Muscle layer of colon (tissue), 2 donors: ENCODE data around the gene GFI1.
A peak's percentile ranks its signal among the peaks of the same experiment; 100 is the strongest.

Experiments
- H3K27ac ChIP-seq: one replicate; pipeline ENCODE4 v1.7.0; 2013; ENCODE audit warnings: low read depth, mild to moderate bottlenecking, low read length, moderate library complexity
- H3K27me3 ChIP-seq, 2 donors: one replicate each; pipeline ENCODE4 v1.7.0; 2013; ENCODE audit warnings: low read length in 2 of 2, mild to moderate bottlenecking in 2 of 2; ENCODE audit not compliant: insufficient read depth in 2 of 2, control insufficient read depth in 1 of 2
- H3K36me3 ChIP-seq: one replicate; pipeline ENCODE4 v1.7.0; 2013; ENCODE audit warnings: mild to moderate bottlenecking, low read length; ENCODE audit not compliant: insufficient read depth
- H3K4me1 ChIP-seq: one replicate; pipeline ENCODE4 v1.7.0; 2013; ENCODE audit warnings: mild to moderate bottlenecking, low read length; ENCODE audit not compliant: insufficient read depth
- H3K4me3 ChIP-seq, 2 donors: one replicate each; pipeline ENCODE4 v1.7.0; 2013; ENCODE audit warnings: low read length in 2 of 2, low read depth in 1 of 2, mild to moderate bottlenecking in 1 of 2, moderate library complexity in 1 of 2
- H3K9ac ChIP-seq: one replicate; pipeline ENCODE4 v1.7.0; 2013; ENCODE audit warnings: low read length
- H3K9me3 ChIP-seq: one replicate; pipeline ENCODE4 v1.7.0; 2013; ENCODE audit warnings: mild to moderate bottlenecking, low read length
- donor health status: abdominal sarcoma.
- donor health status: Adenocarcinoma of cecum.

The GFI1 gene

GRCh38 chr1:92504291-92505014 is 17.7 kb upstream of the GFI1 start:
- no peak overlapping the region for H3K9ac ChIP-seq
- no peak overlapping the region for H3K4me3 ChIP-seq
- H3K27ac ChIP-seq, result no peak overlapping the region
- no peaks in the 10 kb centered on the region for H3K4me1 ChIP-seq
- peaks cover 5% of the 10 kb centered on the region for H3K9me3 ChIP-seq
- H3K36me3 ChIP-seq, result no peaks in the 10 kb centered on the region
- H3K27me3 ChIP-seq, result no peaks in the 10 kb centered on the region

- Histone ChIP-seq H3K4me3 (no peak overlapping the region), H3K27me3 (no peaks in the 10 kb centered on the region), H3K9me3 (peaks cover 5% of the 10 kb centered on the region), H3K9ac (no peak overlapping the region), H3K27ac (no peak overlapping the region), H3K36me3 (no peaks in the 10 kb centered on the region), H3K4me1 (no peaks in the 10 kb centered on the region)
Observed at GRCh38 chr1:92503926-92504285, 17.2 kb upstream of the GFI1 start.

- H3K9me3 ChIP-seq, result peaks cover 5% of the 10 kb centered on the region
- no peak overlapping the region for H3K9ac ChIP-seq
Observed at GRCh38 chr1:92503043-92503925, 16.6 kb upstream of the GFI1 start.

GRCh38 chr1:92502247-92502646 is 15.5 kb upstream of the GFI1 start:
- H3K4me1 ChIP-seq, result no peaks in the 10 kb centered on the region
- H3K9me3 ChIP-seq, result peaks cover 5% of the 10 kb centered on the region
- no peak overlapping the region for H3K27ac ChIP-seq
- H3K27me3 ChIP-seq, result no peaks in the 10 kb centered on the region
- H3K9ac ChIP-seq, result no peak overlapping the region
- no peaks in the 10 kb centered on the region for H3K36me3 ChIP-seq
- no peak overlapping the region for H3K4me3 ChIP-seq

More at GRCh38 chr1:92503043-92503925, 16.6 kb upstream of the GFI1 start:
- no peaks in the 10 kb centered on the region for H3K27me3 ChIP-seq
- H3K27ac ChIP-seq, result no peak overlapping the region
- H3K4me1 ChIP-seq, result no peaks in the 10 kb centered on the region
- H3K4me3 ChIP-seq, result no peak overlapping the region
- H3K36me3 ChIP-seq, result no peaks in the 10 kb centered on the region

GRCh38 chr1:92500552-92500951 is 13.8 kb upstream of the GFI1 start:
- Histone ChIP-seq H3K36me3 (no peaks in the 10 kb centered on the region), H3K27me3 (no peaks in the 10 kb centered on the region), H3K4me1 (no peaks in the 10 kb centered on the region), H3K4me3 (no peak overlapping the region), H3K27ac (no peak overlapping the region), H3K9ac (no peak overlapping the region), H3K9me3 (no peaks in the 10 kb centered on the region)

GRCh38 chr1:92495392-92496063 is 8.8 kb upstream of the GFI1 start:
- no peaks in the 10 kb centered on the region for H3K9me3 ChIP-seq
- H3K27me3 ChIP-seq, result no peaks in the 10 kb centered on the region
- H3K4me3 ChIP-seq, result no peak overlapping the region
- H3K36me3 ChIP-seq, result no peaks in the 10 kb centered on the region
- no peaks in the 10 kb centered on the region for H3K4me1 ChIP-seq
- no peak overlapping the region for H3K9ac ChIP-seq
- no peak overlapping the region for H3K27ac ChIP-seq

- Histone ChIP-seq H3K27ac (no peak overlapping the region), H3K9me3 (no peaks in the 10 kb centered on the region), H3K4me1 (no peaks in the 10 kb centered on the region), H3K36me3 (no peaks in the 10 kb centered on the region), H3K9ac (no peak overlapping the region), H3K27me3 (no peaks in the 10 kb centered on the region), H3K4me3 (no peak overlapping the region)
Observed at GRCh38 chr1:92494485-92495141, 7.9 kb upstream of the GFI1 start.

- Histone ChIP-seq H3K4me3 (no peak overlapping the region), H3K27me3 (no peaks in the 10 kb centered on the region), H3K27ac (no peak overlapping the region), H3K9me3 (no peaks in the 10 kb centered on the region), H3K9ac (no peak overlapping the region), H3K4me1 (no peaks in the 10 kb centered on the region), H3K36me3 (no peaks in the 10 kb centered on the region)
Observed at GRCh38 chr1:92493139-92493538, 6.4 kb upstream of the GFI1 start.

- no peaks in the 10 kb centered on the region for H3K9me3 ChIP-seq
- no peak overlapping the region for H3K4me3 ChIP-seq
- no peak overlapping the region for H3K27ac ChIP-seq
- H3K9ac ChIP-seq, result no peak overlapping the region
- peaks cover 14% of the 10 kb centered on the region for H3K4me1 ChIP-seq
- H3K27me3 ChIP-seq, result peaks cover 20 to 29% of the 10 kb centered on the region in 2 donors
- H3K36me3 ChIP-seq, result no peaks in the 10 kb centered on the region
Observed at GRCh38 chr1:92488832-92489231, 2.1 kb upstream of the GFI1 start.

- no peaks in the 10 kb centered on the region for H3K9me3 ChIP-seq
- H3K9ac ChIP-seq, result no peak overlapping the region
- H3K4me1 ChIP-seq, result peaks cover 18% of the 10 kb centered on the region
- no peaks in the 10 kb centered on the region for H3K36me3 ChIP-seq
- peaks cover 24 to 34% of the 10 kb centered on the region in 2 donors for H3K27me3 ChIP-seq
- no peak overlapping the region for H3K27ac ChIP-seq
- H3K4me3 ChIP-seq, result no peak overlapping the region
Observed at GRCh38 chr1:92488416-92488815, 1.7 kb upstream of the GFI1 start.

GRCh38 chr1:92487078-92487605 is 417 bp upstream of the GFI1 start:
- Histone ChIP-seq H3K4me1 (peaks cover 31% of the 10 kb centered on the region), H3K27ac (no peak overlapping the region), H3K4me3 (peak overlapping the region in 1 of 2 donors; percentile 14)

More at GRCh38 chr1:92487078-92487605, 417 bp upstream of the GFI1 start:
- no peaks in the 10 kb centered on the region for H3K36me3 ChIP-seq
- H3K9ac ChIP-seq, result no peak overlapping the region
- peaks cover 36 to 46% of the 10 kb centered on the region in 2 donors for H3K27me3 ChIP-seq
- no peaks in the 10 kb centered on the region for H3K9me3 ChIP-seq
